Fibroblast of the aortic adventitia (primary cell): ENCODE results near the gene LPIN3. TPM values are rescaled to one million over a fixed set of nuclear protein-coding genes. Genes with fewer than 3 reads are reported as not detected.

Source experiments
- DNase-seq: peaks from one replicate; pipeline ENCODE4 v3.0.0-alpha.2; 2010; ENCODE audit warnings: low read depth
- H3K4me3 ChIP-seq: 2 replicates; pipeline ENCODE4 v1.5.1; 2011; ENCODE audit warnings: low read depth, mild to moderate bottlenecking, control low read depth, low read length, moderate library complexity
- total RNA-seq: library from RNA; depleted of rRNA; stranded (reverse); fragments of >200 nt; gene quantifications from 2 replicates; pipeline ENCODE4 v1.2.3, GENCODE V29; 2012; ENCODE audit warnings: low replicate concordance
- TF ChIP-seq, protein P1 (sequence below): IDR thresholded peaks from 2 replicates; pipeline ENCODE4 v1.5.1; 2011; ENCODE audit warnings: mild to moderate bottlenecking, low read length, control low read depth, inconsistent platforms; ENCODE audit not compliant: insufficient read depth

LPIN3 gene
- total RNA-seq, 1 donor = 3.4 TPM

DNA sequence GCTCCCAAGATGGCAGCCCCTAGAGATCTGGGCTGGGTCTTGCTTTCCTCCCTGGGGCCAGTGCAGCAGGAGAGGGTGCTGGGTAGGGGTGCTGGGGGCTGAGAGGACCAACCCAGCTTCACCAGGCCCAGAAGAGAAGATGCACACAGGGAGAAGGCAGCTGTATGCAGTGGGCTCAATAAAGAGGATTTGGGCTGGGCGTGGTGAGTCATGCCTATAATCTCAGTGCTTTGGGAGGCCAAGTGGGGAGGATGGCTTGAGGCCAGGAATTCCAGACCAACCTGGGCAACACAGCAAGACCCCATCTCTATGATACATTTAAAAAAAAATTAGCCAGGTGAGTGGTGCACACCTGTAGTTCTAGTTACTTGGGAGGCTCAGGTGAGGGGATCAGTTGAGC lies 51.7 kb downstream of the LPIN3 start:
- DNase-seq = no peak
- no peak overlapping the region for H3K4me3 ChIP-seq
- TF ChIP-seq, protein P1, sequence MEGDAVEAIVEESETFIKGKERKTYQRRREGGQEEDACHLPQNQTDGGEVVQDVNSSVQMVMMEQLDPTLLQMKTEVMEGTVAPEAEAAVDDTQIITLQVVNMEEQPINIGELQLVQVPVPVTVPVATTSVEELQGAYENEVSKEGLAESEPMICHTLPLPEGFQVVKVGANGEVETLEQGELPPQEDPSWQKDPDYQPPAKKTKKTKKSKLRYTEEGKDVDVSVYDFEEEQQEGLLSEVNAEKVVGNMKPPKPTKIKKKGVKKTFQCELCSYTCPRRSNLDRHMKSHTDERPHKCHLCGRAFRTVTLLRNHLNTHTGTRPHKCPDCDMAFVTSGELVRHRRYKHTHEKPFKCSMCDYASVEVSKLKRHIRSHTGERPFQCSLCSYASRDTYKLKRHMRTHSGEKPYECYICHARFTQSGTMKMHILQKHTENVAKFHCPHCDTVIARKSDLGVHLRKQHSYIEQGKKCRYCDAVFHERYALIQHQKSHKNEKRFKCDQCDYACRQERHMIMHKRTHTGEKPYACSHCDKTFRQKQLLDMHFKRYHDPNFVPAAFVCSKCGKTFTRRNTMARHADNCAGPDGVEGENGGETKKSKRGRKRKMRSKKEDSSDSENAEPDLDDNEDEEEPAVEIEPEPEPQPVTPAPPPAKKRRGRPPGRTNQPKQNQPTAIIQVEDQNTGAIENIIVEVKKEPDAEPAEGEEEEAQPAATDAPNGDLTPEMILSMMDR = no peak

DNA sequence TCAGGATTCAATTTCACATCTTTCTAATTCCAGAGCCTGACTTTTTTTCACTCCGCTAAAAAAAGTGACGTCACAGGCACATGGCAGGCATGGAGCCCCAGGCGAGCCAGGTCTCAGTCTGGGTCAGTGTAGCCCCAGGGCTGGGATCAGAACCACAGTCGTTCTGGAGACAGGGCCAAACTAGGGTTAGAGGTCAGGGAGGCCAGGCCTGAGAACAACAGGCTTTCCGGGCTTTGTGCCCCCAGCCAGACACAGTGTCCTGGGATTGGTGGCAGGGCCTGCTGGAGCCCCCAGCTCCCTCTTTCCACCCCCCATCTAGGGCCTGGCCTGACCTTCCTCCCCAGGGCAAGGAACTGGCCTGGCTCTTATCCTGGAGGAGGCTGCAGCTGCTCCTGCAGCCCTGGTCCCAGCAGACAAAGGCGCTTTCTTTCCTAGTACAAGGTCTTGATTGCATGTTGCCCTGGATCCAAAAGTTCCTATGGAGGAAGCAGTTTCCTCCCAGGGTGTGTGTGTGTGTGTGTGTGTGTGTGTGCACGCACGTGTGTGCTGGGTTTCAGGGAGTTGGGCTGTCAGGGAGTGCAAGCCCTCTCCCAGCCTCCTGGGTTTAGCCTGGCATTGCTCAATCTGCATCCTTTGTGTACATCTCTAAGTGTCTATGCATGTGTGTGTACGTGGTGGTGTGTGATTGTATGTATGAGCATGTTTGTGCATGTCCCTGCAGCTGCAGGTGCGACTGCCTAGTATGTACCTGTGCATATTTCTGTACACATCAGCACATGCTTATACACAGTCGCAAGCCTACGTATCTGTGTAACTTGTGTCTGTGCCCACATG lies 52.5 kb downstream of the LPIN3 start:
- no peak overlapping the region for H3K4me3 ChIP-seq
- DNase-seq = peak; percentile 30
- TF ChIP-seq, protein P1 = no peak

- TF ChIP-seq, protein P1 = no peak
- H3K4me3 ChIP-seq = no peak overlapping the region
- no peak for DNase-seq
Observed at GRCh38 chr20:41393705-41394066, 53.1 kb downstream of the LPIN3 start.

- no peak for DNase-seq
- TF ChIP-seq, protein P1 = no peak
- H3K4me3 ChIP-seq = no peak overlapping the region
Observed at GRCh38 chr20:41394081-41394480, 53.5 kb downstream of the LPIN3 start.

GRCh38 chr20:41394931-41395666 lies 54.5 kb downstream of the LPIN3 start:
- no peak for DNase-seq
- TF ChIP-seq, protein P1 = no peak
- no peak overlapping the region for H3K4me3 ChIP-seq

DNA sequence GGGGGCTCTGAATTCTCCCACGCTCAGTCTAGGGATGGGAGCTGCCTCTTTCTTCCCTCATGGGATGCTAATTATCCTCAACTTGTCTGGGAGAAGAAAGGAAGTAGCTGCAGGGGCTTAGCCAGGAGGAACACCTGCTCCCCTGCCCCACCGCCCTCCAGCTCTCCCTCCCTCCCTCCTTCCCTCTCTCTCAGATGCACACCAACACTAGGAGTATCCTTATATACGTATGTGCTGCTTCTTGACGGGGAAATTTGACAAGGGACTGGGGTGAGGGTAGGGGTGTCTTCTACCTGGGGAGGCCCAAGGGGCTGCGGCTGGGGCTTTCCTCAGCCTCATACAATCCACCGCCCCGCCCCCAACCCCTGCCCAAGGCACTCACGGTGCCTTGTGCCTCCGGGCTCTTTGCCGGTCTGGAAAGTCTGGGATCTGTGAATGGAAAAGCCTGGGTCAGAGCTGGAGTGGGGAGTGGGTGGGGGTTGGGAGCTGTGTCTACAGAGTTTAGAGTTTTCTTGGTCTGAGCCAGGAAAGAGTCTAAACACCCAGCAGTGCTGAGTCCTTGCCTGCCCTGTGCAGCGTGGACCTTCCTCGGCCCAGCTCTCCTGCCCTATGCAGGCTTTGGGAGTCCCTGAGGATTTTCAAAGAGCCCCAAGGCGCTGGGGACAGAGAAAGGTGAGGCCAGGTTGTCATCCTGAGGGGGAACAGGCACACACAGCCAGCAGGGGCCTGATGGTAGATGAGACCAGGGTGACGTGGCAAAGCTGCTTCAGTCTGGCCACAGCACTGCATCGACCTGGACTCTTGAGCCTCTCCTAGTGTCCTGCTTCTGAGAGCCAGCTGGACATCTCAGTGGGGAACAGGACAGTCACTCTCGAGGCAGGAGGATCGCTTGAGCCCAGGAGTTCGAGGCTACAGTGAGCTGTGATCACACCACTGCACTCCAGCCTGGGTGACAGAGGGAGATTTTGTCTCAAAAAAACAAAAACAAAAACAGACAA lies 55.3 kb downstream of the LPIN3 start:
- no peak overlapping the region for H3K4me3 ChIP-seq
- DNase-seq = no peak
- TF ChIP-seq, protein P1 = no peak
